T-helper 22 cell (primary cell): ENCODE data around the gene ABHD10.

Experiments used
- DNase-seq: peaks from one replicate; pipeline ENCODE4 v3.0.0-alpha.2; 2020; ENCODE audit warnings: low read depth

Gene ABHD10

DNA sequence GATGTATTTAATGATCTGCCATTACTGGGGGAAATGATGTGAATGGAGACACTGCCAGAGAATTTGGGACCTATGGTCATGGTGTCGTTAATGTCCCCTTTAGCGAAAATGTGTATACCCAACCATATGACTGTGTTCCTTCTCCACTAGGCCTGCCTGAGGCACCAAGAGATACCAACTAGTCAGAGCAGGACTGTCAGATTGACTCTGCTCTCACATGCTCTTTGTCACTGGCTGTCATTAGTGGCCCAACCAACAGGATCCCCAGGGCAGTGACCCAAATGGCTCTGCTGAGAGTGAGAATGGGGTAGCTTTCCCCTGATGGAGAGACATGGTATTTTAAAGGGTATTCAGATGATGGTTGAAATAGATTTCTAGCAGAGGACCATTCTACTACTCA lies 22.7 kb downstream of the ABHD10 start:
- no peak for DNase-seq

- DNase-seq, result no peak
These were observed 23.5 kb downstream of the ABHD10 start for GRCh38 chr3:112002096-112002971.

- no peak for DNase-seq
These were observed 24.7 kb downstream of the ABHD10 start for GRCh38 chr3:112003321-112004080.

DNA sequence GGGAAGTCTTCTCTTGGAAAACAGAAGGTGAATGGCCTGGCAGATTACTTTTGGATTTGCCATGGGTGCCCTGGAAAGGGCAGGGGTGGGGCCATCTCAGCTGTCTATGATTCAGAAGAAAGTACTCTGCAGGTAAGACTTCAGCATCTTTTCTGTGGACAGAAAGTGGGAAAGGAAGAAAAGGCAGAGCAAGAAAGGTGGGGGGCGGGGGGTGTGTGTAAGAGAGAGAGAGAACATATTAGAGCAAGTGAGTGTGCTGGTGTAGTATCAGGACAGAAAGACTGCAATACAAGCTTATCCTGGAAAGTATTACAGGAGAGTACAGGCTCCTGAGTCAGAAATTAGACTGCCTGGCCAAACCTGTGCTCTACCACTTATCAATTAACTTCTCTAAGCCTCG lies 25.4 kb downstream of the ABHD10 start:
- DNase-seq, result no peak

DNA sequence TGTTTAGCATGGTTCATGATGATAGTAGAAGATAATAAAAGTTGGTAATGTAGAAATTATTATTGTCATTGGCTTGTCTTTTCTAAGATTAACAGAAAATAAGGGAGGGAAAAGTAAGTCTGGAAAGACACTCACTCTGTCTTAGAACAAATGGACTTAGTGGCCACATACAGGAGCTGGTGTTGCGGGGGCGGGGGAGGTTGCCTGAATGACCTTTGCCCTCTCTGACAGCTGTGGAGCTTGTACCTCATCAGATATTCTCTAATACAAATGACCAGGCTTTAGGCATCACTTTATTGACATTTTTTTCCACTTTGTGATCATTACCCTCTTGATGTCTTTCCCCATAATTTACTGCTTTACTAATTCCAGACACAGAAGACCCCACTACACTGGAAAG lies 25.8 kb downstream of the ABHD10 start:
- DNase-seq, result no peak

GRCh38 chr3:112005091-112005672 lies 26.4 kb downstream of the ABHD10 start:
- no peak for DNase-seq

DNA sequence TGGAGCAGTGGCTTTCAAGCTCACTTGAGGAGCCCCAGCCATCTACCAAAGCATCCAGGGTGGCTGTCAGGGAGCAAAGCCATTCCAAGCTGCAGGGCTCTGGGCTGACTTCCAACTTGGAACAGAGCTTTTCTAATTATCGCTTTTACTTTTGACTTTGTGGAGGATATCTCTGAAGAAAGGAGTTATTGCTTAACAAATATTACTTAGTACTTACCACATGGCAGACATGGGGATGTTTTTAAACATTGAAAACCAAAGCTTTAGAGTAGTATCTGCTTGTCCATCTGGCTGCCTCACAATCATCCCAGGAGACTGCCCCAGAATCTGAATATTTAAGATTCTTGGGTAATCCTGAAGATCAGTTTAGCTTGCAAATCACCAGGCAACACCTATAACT lies 28.8 kb downstream of the ABHD10 start:
- DNase-seq, result no peak

GRCh38 chr3:112009670-112010069 lies 30.8 kb downstream of the ABHD10 start:
- DNase-seq, result no peak

DNA sequence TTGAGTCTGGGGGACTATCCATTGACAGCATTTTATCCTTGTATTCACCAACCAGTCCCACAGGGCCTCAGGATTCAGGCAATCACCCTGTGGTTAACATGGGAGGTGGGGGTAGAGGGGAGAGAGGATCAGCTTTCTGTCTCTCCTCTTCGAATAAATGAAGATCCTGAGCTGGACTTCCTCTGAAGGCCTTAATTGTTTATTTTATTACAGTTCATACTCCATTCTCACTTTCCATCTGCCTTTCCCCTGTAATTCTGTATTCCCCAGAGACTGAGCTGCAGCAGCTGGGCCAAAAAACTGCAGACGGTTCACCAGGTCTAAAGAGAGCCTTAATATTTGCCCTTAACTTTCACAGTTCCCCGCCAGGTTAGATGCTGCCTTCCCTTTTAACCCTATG lies 31.8 kb downstream of the ABHD10 start:
- DNase-seq, result no peak

GRCh38 chr3:112011376-112011940 lies 32.6 kb downstream of the ABHD10 start:
- no peak for DNase-seq

GRCh38 chr3:112012205-112012992 lies 33.6 kb downstream of the ABHD10 start:
- no peak for DNase-seq

- DNase-seq, result no peak
These were observed 34.4 kb downstream of the ABHD10 start for GRCh38 chr3:112013058-112013783.

- DNase-seq, result no peak
These were observed 34.9 kb downstream of the ABHD10 start for GRCh38 chr3:112013784-112014143.

DNA sequence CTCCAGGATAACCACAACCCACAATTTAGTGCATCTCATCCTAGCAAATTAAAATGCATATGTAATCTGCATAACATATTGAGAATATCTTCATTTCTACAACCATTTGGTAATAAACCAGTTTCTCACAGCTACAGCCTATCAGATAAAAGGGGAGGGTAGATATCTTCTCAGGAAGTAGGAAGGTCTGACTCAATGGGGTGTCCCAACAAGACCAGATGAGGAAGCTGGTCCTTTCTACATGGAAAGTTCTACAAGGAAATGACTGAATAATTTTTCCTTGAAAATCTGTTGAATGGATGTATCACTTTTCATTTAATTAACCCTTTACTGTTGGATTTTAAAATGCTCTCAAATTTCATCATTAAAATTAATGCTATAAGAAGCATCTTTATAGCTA lies 38.3 kb downstream of the ABHD10 start:
- no peak for DNase-seq

DNA sequence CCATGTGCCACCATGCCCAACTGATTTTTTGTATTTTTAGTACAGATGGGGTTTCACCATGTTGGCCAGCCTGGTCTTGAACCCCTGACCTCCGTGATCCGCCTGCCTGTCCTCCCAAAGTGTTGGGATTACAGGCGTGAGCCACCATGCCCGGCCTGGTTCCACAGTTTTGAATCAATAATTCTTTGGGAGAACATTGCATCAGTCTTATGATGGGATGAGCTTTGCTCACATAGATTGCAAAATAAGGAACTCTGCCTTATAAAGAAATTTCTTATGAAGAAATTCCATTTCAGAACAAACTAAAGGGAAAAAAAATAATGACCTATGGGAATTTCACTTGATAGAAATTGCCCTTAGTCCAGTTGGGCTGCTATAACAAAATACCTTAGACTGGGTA lies 39.9 kb downstream of the ABHD10 start:
- no peak for DNase-seq

DNA sequence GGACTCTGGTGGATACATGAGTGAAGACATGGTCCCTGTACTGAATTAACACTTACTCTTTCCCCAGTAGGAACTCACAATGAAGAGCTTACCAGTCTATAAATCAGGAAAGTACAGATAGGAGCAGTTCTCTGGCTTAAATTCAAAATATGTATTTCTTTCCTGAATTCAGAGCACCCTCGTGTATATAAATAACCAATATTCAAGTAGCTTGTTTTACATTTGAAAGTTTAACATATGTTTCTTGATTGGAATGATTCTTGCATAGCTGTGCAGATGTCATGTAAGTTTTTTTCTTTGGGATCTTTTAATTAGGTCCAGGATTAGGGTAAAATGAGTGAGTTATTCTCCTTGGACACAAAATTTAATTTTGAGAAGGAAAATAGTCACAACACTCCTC lies 40.9 kb downstream of the ABHD10 start:
- DNase-seq, result no peak

DNA sequence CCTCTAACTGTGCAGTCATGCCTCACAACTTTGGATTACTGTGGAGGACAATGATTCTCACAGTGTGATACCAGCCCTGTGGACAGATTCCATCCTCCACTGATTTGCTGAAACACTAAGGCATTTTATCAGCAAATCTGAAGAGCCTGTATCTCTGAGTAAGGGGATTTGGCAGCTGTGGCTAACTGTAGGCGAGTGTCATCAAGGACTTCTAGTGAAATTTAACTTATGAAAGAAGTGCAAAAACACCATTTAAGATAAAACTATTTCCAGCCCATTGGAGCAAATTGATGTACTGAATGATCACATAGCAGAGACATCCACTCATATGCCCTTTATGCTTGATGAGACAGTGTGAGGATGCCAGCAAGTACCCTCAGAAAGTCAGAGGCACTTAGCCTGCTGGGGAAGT lies 41.9 kb downstream of the ABHD10 start:
- no peak for DNase-seq

DNA sequence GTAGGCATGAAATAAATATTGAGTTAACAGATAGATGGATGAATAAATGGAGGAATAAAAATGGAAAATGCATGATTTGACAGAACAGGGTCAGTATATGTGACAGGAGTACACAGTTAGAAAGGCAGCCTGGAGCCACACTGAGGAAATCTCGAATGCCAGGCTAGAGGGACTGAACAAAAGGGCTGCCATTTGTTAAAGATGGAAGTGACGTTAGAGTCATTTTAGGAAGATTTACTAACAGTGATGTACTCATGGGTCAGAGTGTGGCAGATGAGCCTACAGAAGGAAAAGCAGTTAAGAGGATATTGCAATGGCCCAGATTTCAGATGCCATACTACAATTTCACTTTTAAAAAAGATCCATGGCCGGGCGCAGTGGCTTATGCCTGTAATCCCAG lies 48.3 kb downstream of the ABHD10 start:
- DNase-seq, result no peak

GRCh38 chr3:112027826-112028225 lies 49.0 kb downstream of the ABHD10 start:
- DNase-seq, result no peak

GRCh38 chr3:112030901-112031300 lies 52.1 kb downstream of the ABHD10 start:
- no peak for DNase-seq

- DNase-seq, result no peak
These were observed 53.4 kb downstream of the ABHD10 start for GRCh38 chr3:112032098-112032731.
